GM18499 (cell line): ENCODE results near the gene CES1.
"Not testable (repeated sequence)": the region's sequence is repeated elsewhere in the genome, so short reads cannot be mapped to it uniquely, and the experiment has no call there.

ENCODE experiments used
- ATAC-seq: cut with Tn5 transposase; IDR thresholded peaks from one replicate; pipeline ENCODE4 v1.9.1; 2021; ENCODE audit warnings: moderate number of reproducible peaks; ENCODE audit not compliant: insufficient read depth, unreplicated experiment

Gene CES1

DNA sequence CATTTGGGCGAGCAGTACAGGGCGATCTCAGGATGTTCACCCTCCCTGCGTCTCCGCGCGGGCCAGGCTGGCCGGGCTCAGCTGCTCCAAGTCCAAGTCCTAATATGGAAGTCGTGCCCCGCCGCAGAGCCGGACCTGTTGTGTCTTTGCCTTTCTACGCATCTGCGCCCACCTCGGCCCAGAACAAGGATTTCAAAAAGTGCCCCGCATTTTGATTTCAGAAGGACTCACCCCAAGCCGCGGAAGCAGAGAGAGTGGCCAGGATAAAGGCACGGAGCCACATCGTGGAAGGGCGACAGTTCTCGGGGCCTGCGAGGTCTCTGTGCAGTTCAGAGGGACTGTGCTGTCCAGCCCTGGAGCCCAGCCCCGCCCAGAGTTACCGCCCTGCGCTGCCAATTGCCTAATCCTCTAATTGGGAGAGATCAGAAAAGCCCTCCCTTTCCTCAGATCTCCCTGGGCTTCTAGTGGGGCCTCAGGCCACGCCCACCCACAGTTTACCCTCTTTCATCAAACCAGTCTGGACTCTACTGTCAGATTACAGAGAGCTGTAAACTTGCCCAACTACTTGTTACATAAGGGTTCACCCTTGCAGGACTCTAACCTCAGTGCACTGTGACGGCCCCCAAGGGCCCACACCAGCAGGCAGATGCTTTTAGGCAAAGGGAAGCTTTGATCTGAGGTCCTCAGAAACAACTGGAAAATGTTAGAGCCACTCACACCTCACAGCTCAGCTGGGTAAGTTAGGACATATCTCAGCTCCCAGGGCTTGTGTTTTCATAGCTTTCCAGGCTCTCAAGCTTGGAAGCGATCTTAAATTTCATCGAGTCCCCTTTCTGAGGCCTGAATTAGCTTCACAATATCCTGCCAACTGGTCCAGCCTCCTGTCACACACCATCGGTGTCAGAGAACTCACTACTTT, at the start of gene CES1:
Gene CES1 (minus strand): TSS at position 324 of the 919 bp plus-strand sequence. CDS start 41 bp downstream, at position 283.
- no peak for ATAC-seq

- no peak for ATAC-seq
Observed at GRCh38 chr16:55876854-55877253, 44.0 kb upstream of the CES1 start.

GRCh38 chr16:55875273-55875672, 42.4 kb upstream of the CES1 start, which contains the start of gene CES5A:
Gene CES5A, minus strand, starts transcription at chr16:55875373. Its CDS starts 152 bp downstream, at chr16:55875221.
- no peak for ATAC-seq

DNA sequence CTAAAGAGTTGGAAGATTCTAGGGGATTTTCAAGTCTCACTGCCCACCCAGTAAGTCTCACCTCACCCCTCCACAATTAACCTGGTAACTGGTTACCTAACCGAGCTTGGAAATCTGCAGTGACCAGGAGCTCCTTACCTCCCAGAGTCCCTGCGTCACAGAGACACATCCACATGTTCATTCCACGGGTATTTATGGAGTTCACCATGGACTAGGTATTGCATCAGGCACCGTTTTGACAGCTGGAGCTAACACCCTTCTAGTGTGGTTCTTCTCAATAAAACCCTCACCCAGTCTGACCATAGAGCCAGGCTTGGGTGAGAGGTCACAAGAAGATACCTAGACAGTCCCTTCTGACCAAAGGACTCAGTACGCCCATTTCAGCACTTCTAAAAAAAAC, 40.2 kb upstream of the CES1 start:
- no peak for ATAC-seq

DNA sequence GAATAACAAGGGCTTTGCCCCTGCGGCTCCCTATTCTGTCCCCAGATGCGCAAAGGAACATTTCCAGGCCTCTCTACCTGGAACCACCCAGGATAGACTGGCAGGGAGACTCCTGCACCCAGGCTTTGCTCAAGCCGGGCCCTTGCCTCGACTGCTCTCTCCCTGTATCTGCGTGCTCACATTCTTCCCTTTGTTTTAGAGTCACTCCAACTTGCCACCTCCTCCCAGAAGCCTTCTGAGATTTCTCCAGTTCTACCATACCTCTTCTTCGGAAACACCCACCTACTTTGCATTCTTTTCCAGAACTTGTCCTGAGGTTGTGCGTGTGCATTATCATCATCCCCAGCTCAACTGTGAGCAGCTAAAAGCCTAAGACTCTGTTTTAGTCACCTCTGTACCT, 39.2 kb upstream of the CES1 start:
- ATAC-seq = no peak

DNA sequence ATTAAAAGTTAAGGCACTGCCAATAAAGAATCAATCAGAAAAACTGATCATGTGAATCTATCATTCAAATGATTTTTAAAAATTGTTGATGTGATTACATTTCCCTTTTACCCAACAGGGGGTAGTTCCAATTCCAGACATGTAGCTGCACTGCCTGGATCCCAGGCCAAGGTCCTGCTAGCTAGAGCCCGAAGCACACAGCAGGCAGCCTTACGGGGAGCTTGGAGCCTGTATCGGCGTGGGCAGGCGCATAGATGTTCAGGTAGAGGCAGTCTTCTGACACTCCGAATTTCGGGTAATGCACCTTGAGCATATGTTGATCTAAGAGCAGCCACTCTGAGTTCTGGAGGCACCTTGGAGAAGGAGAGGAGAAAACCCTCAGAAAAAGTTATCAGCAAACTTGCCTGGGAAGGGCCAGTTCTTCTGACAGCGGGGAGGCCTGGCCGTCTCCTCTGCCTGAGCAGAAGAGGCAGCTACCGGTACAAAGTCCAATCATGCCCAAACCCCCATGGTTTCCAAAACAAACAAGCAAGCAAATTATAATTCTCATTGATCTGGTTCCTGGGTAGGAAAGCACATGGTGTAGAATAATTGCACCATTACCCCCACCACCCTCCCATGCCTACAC, 38.6 kb upstream of the CES1 start:
- ATAC-seq = no peak

- ATAC-seq = no peak
Observed at GRCh38 chr16:55868980-55869379, 36.1 kb upstream of the CES1 start.

DNA sequence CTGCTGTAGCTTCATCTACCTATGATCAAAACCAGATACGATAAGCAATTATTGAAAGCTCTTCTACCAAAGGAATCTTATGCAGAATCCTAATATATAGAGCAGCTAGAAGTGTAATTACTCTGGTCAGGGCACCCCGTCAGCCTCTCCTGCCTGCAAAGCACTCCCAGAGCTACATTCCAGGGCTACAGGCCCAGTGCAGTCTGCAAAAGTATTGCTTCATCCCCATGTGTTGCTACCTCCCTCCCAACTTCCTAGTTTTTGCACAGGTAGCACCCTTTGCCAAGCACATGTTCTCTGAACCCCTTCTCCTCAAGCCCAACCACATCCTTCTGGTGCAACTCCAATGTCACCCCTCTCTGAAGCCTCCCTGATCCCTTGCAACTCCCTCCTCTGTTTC, 35.2 kb upstream of the CES1 start:
- no peak for ATAC-seq

DNA sequence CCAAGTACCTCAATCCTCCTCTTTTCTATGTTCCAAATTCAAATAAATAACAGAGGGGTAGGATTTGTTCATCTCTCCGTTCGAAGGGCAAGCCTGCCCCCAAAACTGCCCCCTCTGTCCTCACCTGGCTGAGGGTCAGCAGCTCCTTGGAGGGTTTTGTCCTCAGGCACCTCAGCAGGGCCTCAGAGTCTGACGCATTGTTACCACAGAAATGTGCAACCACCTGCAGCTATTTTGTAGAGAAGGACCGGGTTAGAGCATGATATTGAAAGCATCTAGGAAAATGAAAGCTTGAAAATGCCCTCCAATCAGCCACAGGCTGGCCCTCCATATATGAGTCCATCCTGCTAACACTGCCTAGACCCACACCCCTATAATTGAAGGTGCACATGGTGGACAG, 28.4 kb upstream of the CES1 start:
- no peak for ATAC-seq

GRCh38 chr16:55857650-55858049, 24.8 kb upstream of the CES1 start:
- not testable (repeated sequence) for ATAC-seq

GRCh38 chr16:55856950-55857349, 24.1 kb upstream of the CES1 start:
- no peak for ATAC-seq

GRCh38 chr16:55853114-55853513, 20.2 kb upstream of the CES1 start:
- no peak for ATAC-seq

- ATAC-seq = no peak
Observed at GRCh38 chr16:55849536-55849935, 16.6 kb upstream of the CES1 start.

DNA sequence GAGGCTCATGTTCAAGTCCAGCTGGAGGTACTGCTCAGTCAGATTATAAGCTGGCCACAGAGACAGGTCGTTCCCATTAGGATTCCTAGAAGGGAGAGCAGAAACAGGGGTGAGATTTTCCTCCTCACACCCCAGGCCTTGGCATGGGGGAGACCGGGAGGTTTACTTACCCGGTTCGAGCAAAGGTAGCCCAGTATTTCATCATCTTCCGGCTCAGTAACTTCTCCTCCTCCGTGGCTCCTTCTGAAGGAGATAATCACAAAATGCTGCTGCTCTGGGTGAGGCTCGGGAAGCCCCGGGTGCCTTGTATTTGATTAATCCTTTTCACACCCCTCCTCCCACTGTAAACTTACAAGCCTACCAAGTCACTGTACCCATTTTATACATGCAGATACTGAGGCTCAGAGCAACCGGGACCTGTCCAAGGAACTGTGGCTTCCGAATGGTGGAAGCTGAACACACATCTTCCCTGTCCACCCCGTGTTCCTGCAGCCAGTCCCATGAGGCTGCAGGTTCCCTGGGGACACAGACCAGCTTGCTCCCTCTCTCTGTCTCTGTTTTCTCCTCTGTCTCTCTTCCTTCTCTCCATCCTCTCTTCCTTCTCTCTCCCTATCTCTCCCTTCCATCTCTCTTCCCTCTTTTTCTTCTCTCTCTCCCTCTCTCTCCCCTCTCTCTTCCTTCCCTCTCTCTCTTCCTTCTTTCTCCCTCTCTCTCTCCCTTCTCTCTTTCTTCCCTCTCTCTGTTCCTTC, 13.9 kb upstream of the CES1 start:
- no peak for ATAC-seq

DNA sequence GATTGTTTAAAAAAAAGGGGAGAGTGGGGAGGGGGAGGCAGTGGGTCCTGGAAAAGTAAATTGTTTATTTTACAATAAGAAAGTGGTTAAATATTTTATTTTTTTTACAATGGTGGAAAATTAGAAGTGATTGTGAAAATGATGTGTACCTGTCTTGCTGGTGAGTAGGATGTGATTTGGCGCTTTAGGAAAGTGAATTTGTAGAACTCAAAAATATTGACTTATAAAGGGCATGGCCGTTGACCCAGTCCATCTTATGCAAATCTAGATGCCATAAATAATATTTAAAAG, 10.2 kb upstream of the CES1 start:
- no peak for ATAC-seq

DNA sequence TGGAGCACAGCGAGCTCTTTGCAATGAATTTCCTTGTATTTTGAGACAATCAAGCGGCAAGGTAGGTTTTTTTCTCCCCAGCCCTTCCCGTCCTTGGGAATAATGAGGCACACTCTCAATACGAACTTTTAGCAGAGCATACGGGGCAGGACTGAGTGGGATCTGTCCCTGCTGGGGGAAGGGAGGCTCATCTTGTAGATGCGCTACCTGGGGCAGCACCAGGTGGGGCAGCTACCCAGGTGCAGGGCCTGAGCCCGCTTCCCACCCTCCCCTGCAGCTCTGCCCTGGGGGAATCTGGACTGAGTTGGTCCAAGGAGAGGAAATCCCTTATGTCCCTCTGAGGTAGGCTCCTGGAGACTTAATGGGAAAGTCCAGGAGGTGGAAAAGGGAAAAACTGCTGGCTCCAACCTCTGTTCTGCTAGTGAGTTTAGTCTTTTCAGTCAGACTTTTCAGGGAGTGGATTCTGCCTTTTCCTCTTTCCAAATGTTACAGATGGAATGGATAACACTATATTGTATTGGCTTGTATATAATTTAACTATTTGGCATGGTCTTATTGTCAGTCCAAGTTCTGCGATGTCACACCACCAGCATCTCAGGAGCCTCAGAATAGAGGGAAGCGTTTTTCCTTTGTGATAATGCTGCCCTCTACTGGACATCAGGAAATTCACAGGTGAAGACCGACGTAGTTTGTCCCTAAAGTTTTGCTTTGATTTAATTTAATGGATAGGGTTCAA, 9.6 kb upstream of the CES1 start:
- ATAC-seq = no peak

- no peak for ATAC-seq
Observed at GRCh38 chr16:55839115-55839514, 6.2 kb upstream of the CES1 start.

DNA sequence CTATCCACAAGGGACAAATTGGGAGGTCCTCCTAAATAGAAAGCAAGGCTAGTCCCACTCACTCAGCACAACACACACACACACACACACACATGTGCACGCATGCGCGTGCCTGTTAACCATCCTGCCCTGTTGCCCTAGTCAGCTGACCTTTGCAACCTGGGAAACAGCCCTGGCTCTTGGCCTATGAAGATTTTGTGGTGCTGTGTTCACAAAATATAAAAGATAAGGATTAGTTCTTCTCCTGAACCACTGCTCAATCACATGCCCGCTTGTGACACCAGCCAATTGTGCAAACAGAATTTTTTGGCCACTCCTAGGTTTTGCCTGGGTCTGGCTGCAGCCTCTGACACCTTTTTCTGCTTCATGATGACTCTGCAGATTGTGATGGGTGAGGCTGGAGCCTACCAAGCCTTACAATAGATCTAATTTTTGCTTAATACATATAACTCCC, 3.3 kb upstream of the CES1 start:
- no peak for ATAC-seq

DNA sequence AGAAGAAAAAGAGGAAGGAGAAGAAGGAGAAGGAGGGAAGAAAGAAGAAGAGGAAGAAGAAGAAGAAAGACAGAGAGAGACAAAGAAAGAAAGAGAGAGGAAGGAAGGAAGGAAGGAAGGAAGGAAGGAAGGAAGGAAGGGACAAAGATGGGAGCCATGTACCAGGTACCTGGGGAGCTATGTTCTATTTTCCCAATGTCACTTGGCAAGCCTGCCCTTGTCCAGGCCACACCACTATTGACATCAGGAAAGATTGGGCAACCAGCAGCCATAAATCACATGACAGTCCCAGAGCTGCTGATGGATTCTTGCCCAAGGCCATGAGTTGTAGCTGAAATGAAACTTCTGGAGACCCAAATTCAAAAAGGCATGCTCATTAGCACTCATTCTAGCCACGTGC, 2.7 kb upstream of the CES1 start:
- no peak for ATAC-seq

DNA sequence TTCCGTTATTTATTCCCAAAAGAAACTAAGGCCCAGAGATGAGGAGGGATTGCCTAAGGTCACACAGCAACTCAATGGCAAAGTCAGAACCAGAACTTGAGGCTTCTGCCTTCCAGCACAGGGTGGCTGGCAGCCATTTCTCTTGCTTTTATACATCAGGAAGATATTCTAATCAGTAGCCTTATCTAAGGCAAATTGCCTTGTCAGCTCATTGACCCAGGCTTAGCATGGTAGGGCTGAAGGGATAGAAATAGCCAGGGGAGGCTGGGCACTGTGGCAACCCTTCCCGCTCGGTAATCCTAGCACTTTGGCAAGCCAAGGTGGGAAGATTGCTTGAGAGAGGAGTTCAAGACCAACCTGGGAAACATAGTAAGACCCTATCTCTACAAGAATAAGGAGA, 2.3 kb upstream of the CES1 start:
- ATAC-seq = not testable (repeated sequence)
